K562 (cell line): ENCODE measurements around the gene TMEM72.

Experiments
- EZH2 ChIP-seq: IDR thresholded peaks from 2 replicates; pipeline ENCODE4 v1.6.1; 2012; ENCODE audit warnings: low read depth, mild to moderate bottlenecking, inconsistent platforms, low read length, borderline replicate concordance
- GATA2 ChIP-seq: sonication (generic); formaldehyde crosslinking; IDR thresholded peaks from 2 replicates; pipeline ENCODE4 v1.4.0; 2020; ENCODE audit warnings: mild to moderate bottlenecking, missing genetic modification reagents
- MTA2 ChIP-seq: fragments of 450-650 bp; IDR thresholded peaks from 2 replicates; pipeline ENCODE4 v1.6.1; 2016; ENCODE audit warnings: low read depth
- POLR2A ChIP-seq: fragments of 450-650 bp; conservative IDR thresholded peaks from 2 replicates; pipeline ENCODE4 v1.6.1; 2016
- POLR2AphosphoS5 ChIP-seq: IDR thresholded peaks from 2 replicates; pipeline ENCODE4 v1.6.1; 2011; ENCODE audit warnings: mild to moderate bottlenecking, low read depth, low read length, moderate library complexity; ENCODE audit not compliant: control insufficient read depth, insufficient read depth
- RBM39 ChIP-seq: fragments of 200-400 bp; formaldehyde crosslinking; optimal IDR thresholded peaks from 2 replicates; pipeline ENCODE3; 2018; ENCODE audit warnings: low read depth, low read length
- ZNF12 ChIP-seq: sonication (generic); formaldehyde crosslinking; IDR thresholded peaks from 2 replicates; pipeline ENCODE4 v1.4.0; 2020; ENCODE audit warnings: mild to moderate bottlenecking, missing genetic modification reagents
- TF ChIP-seq, protein P1 (sequence below), 3 experiments: IDR thresholded peaks in 2 of 3; conservative IDR thresholded peaks in 1 of 3; 2 replicates each; pipeline ENCODE4 v1.5.1; 2011 to 2012; ENCODE audit warnings: low read length in 3 of 3, mild to moderate bottlenecking in 3 of 3, control low read depth in 2 of 3, improper control_type of control experiment in 1 of 3, inconsistent platforms in 1 of 3, low read depth in 1 of 3, mixed read lengths in 1 of 3, moderate library complexity in 1 of 3; ENCODE audit not compliant: insufficient read depth in 2 of 3
- TF ChIP-seq, protein P2 (sequence below): fragments of 250-450 bp; sonication (Bioruptor Pico); IDR thresholded peaks from 2 replicates; pipeline ENCODE4 v1.8.0; 2022; ENCODE audit warnings: inconsistent platforms
- TF ChIP-seq, protein P3 (sequence below): sonication (generic); formaldehyde crosslinking; IDR thresholded peaks from 2 replicates; pipeline ENCODE4 v1.8.1; 2023; ENCODE audit warnings: mild to moderate bottlenecking, missing genetic modification reagents
- TF ChIP-seq, protein P4 (sequence below): sonication (generic); formaldehyde crosslinking; IDR thresholded peaks from 2 replicates; pipeline ENCODE4 v1.8.1; 2023; ENCODE audit warnings: mild to moderate bottlenecking, missing genetic modification reagents, moderate library complexity
- TF ChIP-seq, protein P5 (sequence below): fragments of 450-650 bp; conservative IDR thresholded peaks from 2 replicates; pipeline ENCODE4 v1.6.1; 2016; ENCODE audit warnings: missing genetic modification characterization, low read depth, mild to moderate bottlenecking, control low read depth, missing compliant biosample characterization

DNA sequence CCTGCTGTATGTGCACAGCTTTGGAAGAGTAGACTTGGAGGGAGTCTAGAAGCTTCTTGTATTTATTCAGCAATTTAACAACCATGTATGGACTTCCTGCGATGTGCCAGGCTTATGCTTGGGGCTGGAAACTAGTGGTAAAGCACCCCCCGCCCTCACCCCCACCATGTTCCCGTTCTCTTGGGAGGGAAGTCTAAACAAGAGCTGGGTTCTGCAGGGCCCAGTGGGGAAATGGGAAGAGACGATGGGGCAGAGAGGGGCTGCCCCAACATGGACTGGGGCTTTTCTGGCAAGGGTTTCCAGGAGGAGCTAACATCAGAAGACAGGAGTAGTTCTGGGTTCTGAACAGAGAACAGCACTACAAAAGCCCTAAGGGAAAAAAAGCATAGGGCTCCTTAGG is 56.5 kb downstream of the TMEM72 start:
- TF ChIP-seq ZNF12 (CRISPR knock-in tag) (no peak), EZH2 (no peak), MTA2 (no peak), POLR2A (no peak), RBM39 (no peak), POLR2AphosphoS5 (no peak), GATA2 (no peak)
- TF ChIP-seq, protein P1, sequence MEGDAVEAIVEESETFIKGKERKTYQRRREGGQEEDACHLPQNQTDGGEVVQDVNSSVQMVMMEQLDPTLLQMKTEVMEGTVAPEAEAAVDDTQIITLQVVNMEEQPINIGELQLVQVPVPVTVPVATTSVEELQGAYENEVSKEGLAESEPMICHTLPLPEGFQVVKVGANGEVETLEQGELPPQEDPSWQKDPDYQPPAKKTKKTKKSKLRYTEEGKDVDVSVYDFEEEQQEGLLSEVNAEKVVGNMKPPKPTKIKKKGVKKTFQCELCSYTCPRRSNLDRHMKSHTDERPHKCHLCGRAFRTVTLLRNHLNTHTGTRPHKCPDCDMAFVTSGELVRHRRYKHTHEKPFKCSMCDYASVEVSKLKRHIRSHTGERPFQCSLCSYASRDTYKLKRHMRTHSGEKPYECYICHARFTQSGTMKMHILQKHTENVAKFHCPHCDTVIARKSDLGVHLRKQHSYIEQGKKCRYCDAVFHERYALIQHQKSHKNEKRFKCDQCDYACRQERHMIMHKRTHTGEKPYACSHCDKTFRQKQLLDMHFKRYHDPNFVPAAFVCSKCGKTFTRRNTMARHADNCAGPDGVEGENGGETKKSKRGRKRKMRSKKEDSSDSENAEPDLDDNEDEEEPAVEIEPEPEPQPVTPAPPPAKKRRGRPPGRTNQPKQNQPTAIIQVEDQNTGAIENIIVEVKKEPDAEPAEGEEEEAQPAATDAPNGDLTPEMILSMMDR (IDR thresholded peaks at IDR 0.05 in 2 of 3, conservative IDR thresholded peaks at IDR 0.05 in 1 of 3; ENCODE audit: insufficient read depth in 2 of 3, low read depth in 1 of 3, low read length in 3 of 3): no peak
- TF ChIP-seq, protein P2, sequence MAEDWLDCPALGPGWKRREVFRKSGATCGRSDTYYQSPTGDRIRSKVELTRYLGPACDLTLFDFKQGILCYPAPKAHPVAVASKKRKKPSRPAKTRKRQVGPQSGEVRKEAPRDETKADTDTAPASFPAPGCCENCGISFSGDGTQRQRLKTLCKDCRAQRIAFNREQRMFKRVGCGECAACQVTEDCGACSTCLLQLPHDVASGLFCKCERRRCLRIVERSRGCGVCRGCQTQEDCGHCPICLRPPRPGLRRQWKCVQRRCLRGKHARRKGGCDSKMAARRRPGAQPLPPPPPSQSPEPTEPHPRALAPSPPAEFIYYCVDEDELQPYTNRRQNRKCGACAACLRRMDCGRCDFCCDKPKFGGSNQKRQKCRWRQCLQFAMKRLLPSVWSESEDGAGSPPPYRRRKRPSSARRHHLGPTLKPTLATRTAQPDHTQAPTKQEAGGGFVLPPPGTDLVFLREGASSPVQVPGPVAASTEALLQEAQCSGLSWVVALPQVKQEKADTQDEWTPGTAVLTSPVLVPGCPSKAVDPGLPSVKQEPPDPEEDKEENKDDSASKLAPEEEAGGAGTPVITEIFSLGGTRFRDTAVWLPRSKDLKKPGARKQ: no peak
- TF ChIP-seq, protein P3, sequence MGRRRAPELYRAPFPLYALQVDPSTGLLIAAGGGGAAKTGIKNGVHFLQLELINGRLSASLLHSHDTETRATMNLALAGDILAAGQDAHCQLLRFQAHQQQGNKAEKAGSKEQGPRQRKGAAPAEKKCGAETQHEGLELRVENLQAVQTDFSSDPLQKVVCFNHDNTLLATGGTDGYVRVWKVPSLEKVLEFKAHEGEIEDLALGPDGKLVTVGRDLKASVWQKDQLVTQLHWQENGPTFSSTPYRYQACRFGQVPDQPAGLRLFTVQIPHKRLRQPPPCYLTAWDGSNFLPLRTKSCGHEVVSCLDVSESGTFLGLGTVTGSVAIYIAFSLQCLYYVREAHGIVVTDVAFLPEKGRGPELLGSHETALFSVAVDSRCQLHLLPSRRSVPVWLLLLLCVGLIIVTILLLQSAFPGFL (CRISPR knock-in tag): no peak
- TF ChIP-seq, protein P4, sequence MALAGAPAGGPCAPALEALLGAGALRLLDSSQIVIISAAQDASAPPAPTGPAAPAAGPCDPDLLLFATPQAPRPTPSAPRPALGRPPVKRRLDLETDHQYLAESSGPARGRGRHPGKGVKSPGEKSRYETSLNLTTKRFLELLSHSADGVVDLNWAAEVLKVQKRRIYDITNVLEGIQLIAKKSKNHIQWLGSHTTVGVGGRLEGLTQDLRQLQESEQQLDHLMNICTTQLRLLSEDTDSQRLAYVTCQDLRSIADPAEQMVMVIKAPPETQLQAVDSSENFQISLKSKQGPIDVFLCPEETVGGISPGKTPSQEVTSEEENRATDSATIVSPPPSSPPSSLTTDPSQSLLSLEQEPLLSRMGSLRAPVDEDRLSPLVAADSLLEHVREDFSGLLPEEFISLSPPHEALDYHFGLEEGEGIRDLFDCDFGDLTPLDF (CRISPR knock-in tag): no peak
- TF ChIP-seq, protein P5, sequence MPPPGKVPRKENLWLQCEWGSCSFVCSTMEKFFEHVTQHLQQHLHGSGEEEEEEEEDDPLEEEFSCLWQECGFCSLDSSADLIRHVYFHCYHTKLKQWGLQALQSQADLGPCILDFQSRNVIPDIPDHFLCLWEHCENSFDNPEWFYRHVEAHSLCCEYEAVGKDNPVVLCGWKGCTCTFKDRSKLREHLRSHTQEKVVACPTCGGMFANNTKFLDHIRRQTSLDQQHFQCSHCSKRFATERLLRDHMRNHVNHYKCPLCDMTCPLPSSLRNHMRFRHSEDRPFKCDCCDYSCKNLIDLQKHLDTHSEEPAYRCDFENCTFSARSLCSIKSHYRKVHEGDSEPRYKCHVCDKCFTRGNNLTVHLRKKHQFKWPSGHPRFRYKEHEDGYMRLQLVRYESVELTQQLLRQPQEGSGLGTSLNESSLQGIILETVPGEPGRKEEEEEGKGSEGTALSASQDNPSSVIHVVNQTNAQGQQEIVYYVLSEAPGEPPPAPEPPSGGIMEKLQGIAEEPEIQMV: no peak
